Spinal cord (tissue), 10 donors: ENCODE measurements around the gene AKT3. TPM values are rescaled to one million over a fixed set of nuclear protein-coding genes. Genes with fewer than 3 reads are reported as not detected.

Experiments used
- DNase-seq, 6 donors: peaks; one replicate each; pipeline versions ENCODE4 v3.0.0 to v3.0.0-alpha.2; 2013 to 2015; ENCODE audit warnings: low spot score in 6 of 6, low read depth in 4 of 6
- H3K27ac ChIP-seq: one replicate; pipeline ENCODE4 v1.5.1; 2013; ENCODE audit warnings: low read depth, low read length, control low read depth
- H3K27me3 ChIP-seq: one replicate; pipeline ENCODE4 v1.6.1; 2013; ENCODE audit warnings: low read length; ENCODE audit not compliant: control insufficient read depth, insufficient read depth
- H3K36me3 ChIP-seq: one replicate; pipeline ENCODE4 v1.6.1; 2013; ENCODE audit warnings: low read length; ENCODE audit not compliant: control insufficient read depth, insufficient read depth
- H3K4me1 ChIP-seq: one replicate; pipeline ENCODE4 v1.6.1; 2013; ENCODE audit warnings: low read length; ENCODE audit not compliant: control insufficient read depth, insufficient read depth
- H3K4me3 ChIP-seq: one replicate; pipeline ENCODE4 v1.5.1; 2013; ENCODE audit warnings: low read depth, low read length, control low read depth
- H3K9me3 ChIP-seq: one replicate; pipeline ENCODE4 v1.6.1; 2013; ENCODE audit warnings: low read length; ENCODE audit not compliant: control insufficient read depth, insufficient read depth
- WGBS: methylation state at CpG from one replicate; pipeline ENCODE4 v1.1.5; 2013; ENCODE audit warnings: missing lambda C conversion rate; ENCODE audit not compliant: insufficient coverage; 5-methylcytosine and 5-hydroxymethylcytosine counted together
- polyA plus RNA-seq, 2 donors: library from polyadenylated mRNA; unstranded; fragments of 120-200 nt; gene quantifications; one replicate each; pipeline ENCODE4 v1.2.1, GENCODE V29; 2013; ENCODE audit not compliant: insufficient read length in 2 of 2
- total RNA-seq, 2 donors: library from RNA; depleted of rRNA in 1 of 2; stranded (reverse); fragments of 120-200 nt in 1 of 2; fragments of >200 nt in 1 of 2; gene quantifications; one replicate each; pipeline versions ENCODE4 v1.2.3 to v1.2.4, GENCODE V29; 2013 to 2014
- donor health status: healthy.

The AKT3 gene
- total and polyA plus RNA-seq, 4 donors = 53.8 to 127 (median 77.4) TPM

DNA sequence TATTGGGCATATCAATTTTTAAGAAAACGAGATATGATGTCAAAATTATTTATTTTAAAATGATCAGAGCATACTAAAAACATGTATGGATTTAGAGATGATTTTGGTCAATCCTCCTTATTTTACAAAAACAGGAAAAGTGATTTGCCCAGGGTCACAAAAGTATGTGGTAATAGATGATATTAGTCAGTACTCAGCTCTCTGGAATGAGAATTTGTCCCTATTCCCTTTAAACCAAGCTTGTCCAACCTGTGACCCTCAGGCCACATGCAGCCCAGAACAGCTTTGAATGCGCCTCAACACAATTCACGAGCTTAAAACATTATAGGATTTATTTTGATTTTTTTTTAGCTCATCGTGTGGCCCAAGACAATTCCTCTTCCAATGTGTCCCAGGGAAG is 104.7 kb downstream of the AKT3 start:
- no peaks in the 10 kb centered on the region for H3K27me3 ChIP-seq
- H3K4me3 ChIP-seq = no peak overlapping the region
- H3K27ac ChIP-seq = no peak overlapping the region
- no CpG with 5 or more reads among the region's 4 CpGs for WGBS
- no peaks in the 10 kb centered on the region for H3K4me1 ChIP-seq
- no peaks in the 10 kb centered on the region for H3K36me3 ChIP-seq
- DNase-seq = no peak
- no peaks in the 10 kb centered on the region for H3K9me3 ChIP-seq

DNA sequence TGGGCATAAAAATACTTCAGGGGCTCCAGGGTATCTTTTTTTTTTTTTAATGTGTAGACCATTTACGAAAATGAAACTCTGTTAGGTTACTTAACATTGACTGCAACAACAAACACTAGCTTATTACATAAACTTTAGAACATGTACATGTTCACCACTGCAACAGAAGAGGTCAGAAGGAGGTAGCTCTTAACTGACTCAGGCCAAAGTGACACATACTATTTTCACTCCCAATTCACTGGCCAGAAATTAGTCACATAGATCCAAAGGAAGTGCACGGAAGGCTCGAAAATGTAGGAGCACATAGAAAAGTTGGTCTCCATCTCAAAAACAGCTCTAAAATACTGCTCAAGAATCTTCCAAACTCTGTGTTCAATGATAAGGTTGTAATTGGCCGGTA is 107.2 kb downstream of the AKT3 start:
- H3K27me3 ChIP-seq = no peaks in the 10 kb centered on the region
- no peaks in the 10 kb centered on the region for H3K36me3 ChIP-seq
- no peak for DNase-seq
- no peaks in the 10 kb centered on the region for H3K9me3 ChIP-seq
- H3K4me3 ChIP-seq = no peak overlapping the region
- H3K27ac ChIP-seq = no peak overlapping the region
- no CpG with 5 or more reads among the region's 4 CpGs for WGBS
- no peaks in the 10 kb centered on the region for H3K4me1 ChIP-seq

DNA sequence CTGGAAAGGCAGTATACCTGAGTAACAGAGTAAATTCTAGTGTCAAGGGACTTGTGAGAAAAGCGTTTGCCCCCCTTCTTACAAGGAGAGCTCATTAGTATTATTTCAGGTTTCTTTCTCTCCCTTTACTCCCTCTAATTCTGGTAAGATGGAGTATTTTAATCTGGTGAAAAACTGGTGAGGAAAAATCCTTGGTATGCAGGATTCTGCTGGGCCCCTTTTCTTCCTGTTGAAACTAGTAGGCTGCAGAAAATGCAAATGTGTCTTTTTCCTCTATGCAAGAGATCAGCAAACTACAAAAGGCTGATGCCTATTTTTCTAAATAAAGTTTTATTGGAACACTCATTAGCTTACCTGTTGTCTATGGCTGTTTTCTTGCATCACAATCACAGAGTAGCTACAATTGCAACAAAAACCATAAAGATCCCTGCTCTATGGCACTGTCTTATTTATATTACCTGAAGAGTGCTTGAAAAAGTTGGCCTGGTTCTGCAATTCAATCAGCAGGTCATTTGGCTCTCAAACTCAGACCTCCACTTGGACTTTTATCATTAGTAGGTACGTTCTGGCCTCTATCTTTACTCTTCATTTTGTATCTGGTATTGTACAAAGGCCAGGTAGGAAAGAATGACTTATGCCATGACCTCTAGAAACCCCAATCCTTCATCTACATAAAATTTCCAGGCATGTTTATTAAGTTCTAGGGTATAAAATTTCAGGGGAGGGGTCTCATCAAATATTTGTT is 109.6 kb downstream of the AKT3 start:
- Histone ChIP-seq H3K27ac (no peak overlapping the region), H3K9me3 (no peaks in the 10 kb centered on the region), H3K36me3 (no peaks in the 10 kb centered on the region), H3K4me1 (no peaks in the 10 kb centered on the region), H3K4me3 (no peak overlapping the region), H3K27me3 (no peaks in the 10 kb centered on the region)
- DNase-seq = no peak
- WGBS = no CpG with 5 or more reads among the region's 2 CpGs

DNA sequence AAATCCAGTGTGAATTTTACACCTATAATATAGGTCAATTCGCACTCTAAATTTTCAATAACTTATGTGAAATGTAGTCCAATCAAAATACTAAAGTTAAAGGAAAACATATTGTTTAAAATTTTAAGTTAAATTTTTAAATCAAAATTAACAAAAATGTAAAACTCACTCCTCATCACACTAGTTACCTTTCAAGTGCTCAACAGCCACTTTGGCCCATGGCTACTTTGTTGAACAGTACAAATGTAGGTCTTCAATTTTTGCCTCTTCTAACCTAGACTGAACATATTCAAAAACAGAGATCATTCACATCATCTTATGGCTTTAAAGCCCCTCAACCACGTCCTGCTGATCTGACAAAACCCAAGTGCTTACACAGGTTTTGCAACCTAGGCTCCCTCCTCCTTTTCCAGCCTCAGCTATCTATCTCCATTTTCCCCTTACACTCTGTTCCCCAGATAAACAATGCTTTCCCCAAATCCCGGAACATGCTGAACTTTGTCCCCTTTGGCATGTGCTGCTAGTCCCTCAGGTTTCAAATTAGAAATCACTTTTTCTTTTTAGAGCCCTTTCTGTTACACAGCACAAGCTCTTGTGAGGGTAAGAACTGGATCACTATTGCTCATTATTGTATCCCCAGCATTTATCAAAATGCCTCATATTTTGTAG is 110.6 kb downstream of the AKT3 start:
- DNase-seq = no peak
- Histone ChIP-seq H3K4me3 (no peak overlapping the region), H3K36me3 (no peaks in the 10 kb centered on the region), H3K4me1 (no peaks in the 10 kb centered on the region), H3K27me3 (no peaks in the 10 kb centered on the region), H3K9me3 (no peaks in the 10 kb centered on the region), H3K27ac (no peak overlapping the region)
- WGBS = 45% methylated on average over 2 of the region's 3 CpGs

DNA sequence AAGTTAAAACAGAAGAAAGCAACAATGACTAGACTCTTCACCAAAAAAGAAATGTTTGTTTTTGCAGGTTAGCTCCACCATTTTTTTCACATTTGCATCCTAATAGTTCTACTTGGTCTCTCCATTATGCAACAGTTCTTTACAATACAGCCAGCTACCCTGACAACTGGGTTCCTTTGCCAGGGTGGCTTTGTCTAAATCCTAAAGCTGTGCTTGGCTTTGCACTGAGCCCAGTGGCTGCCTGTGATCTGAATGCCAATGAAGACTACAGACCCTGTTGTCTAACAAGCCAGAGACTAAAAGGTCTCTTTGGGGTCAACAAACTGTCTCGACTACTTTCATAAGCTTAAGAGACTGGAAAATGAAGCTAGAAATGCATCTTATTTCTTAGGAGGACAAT is 112.0 kb downstream of the AKT3 start:
- Histone ChIP-seq H3K27ac (peak overlapping the region; percentile 19), H3K27me3 (no peaks in the 10 kb centered on the region), H3K4me3 (no peak overlapping the region), H3K9me3 (no peaks in the 10 kb centered on the region), H3K4me1 (no peaks in the 10 kb centered on the region), H3K36me3 (no peaks in the 10 kb centered on the region)
- peak; percentile 59 to 96 (median 88) for DNase-seq
- no CpG with 5 or more reads among the region's 1 CpG for WGBS

DNA sequence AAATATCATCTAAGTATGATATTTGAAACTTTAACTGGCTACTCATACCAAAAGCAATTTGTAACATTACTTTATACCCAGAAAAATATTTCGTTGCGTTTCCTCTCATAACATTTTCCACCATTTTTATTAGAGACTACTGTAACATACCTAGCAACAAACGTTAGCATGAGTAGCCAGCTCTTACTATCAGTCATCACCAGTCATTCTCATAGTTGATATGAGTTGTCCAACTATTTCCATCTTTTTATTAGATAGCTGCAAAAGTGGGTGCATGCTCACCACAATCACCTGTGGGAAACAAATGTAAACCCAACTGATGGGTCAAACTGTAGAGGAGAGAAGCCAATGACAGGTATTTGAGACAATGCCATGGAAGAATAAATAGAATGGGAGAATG is 114.6 kb downstream of the AKT3 start:
- peaks cover 7% of the 10 kb centered on the region for H3K4me1 ChIP-seq
- WGBS = 100% methylated on average over 2 of the region's 3 CpGs
- DNase-seq = no peak

DNA sequence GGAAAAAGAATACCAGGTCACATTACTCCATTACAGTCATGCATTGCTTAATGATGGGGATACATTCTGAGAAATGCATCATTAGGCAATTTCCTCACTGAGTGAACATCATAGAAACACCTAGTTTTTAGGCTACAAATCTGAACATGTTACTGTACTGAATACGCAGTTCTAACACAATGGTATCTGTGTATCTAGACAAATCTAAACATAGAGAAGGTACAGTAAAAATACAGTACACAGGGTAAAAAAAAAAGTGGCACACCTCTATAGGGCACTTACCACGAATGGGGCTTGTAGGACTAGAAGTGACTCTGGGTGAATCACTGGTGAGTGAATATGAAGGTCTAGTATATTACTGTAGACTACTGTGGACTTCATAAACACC is 115.7 kb downstream of the AKT3 start:
- no peaks in the 10 kb centered on the region for H3K27me3 ChIP-seq
- DNase-seq = no peak
- H3K27ac ChIP-seq = no peak overlapping the region
- no CpG with 5 or more reads among the region's 2 CpGs for WGBS
- H3K36me3 ChIP-seq = peaks cover 9% of the 10 kb centered on the region
- H3K4me1 ChIP-seq = peaks cover 11% of the 10 kb centered on the region
- peaks cover 1% of the 10 kb centered on the region for H3K9me3 ChIP-seq
- no peak overlapping the region for H3K4me3 ChIP-seq

More for the DNA sequence above, 114.6 kb downstream of the AKT3 start:
- Histone ChIP-seq H3K9me3 (no peaks in the 10 kb centered on the region), H3K36me3 (peaks cover 6% of the 10 kb centered on the region), H3K27ac (no peak overlapping the region), H3K4me3 (no peak overlapping the region), H3K27me3 (no peaks in the 10 kb centered on the region)

DNA sequence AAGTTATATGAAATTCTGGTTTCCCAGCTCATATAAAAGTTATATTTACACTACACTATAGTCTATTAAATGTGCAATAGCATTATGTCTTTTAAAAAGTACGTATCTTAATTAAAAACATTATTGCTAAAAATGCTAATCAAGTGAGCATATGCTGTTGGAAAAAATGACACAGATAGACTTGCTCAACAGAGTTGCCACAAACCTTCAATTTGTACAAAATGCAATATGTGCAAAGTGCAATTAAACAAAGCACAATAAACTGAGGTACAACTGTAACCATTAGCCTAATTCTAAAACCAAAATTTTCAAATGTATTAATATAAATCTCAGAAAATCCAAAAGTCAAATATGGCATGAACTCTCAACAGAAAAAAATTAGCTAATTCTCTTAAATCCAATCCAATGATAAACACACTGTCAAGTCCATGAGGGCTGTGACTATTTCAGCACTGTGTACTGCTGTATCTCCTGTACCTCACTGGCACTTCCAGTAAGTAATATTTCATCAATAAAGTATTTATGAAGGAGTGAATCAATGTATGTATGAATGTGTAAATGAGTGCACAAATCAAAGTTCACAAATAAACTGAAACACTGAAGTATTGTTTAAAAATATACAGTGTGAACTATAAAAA is 116.3 kb downstream of the AKT3 start:
- peaks cover 9% of the 10 kb centered on the region for H3K36me3 ChIP-seq
- no peak overlapping the region for H3K27ac ChIP-seq
- peaks cover 1% of the 10 kb centered on the region for H3K9me3 ChIP-seq
- H3K4me1 ChIP-seq = peaks cover 11% of the 10 kb centered on the region
- H3K27me3 ChIP-seq = no peaks in the 10 kb centered on the region
- no peak overlapping the region for H3K4me3 ChIP-seq
- WGBS = no CpG with 5 or more reads among the region's 1 CpG
- DNase-seq = no peak

DNA sequence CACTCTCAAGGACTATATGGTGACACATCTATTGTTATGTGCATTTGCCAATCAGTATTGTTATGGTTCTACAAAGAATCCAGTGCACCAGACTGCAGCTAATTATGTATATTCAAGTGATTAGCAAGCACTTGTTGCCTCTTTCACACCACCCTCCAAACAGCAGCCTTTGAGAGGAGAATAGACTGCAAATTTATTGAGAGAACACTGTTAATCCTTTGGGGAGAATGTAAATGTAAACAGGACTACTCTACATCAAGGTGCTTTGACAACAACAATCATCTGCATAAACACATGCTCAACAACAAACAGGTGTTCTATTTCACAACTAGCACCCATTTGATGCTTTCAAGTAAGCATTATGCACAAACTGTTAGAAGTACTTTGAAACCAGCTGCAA is 117.4 kb downstream of the AKT3 start:
- H3K27ac ChIP-seq = no peak overlapping the region
- peaks cover 1% of the 10 kb centered on the region for H3K9me3 ChIP-seq
- no peak overlapping the region for H3K4me3 ChIP-seq
- DNase-seq = no peak
- H3K4me1 ChIP-seq = peaks cover 11% of the 10 kb centered on the region
- H3K36me3 ChIP-seq = peaks cover 9% of the 10 kb centered on the region
- H3K27me3 ChIP-seq = no peaks in the 10 kb centered on the region
